PC-3 (cell line): ENCODE measurements around the gene DICER1. TPM values are rescaled to one million over a fixed set of nuclear protein-coding genes. Genes with fewer than 3 reads are reported as not detected.

ENCODE experiments used
- ATAC-seq: fragments of 200-7000 bp; cut with Tn5 transposase; 2 replicates; pipeline ENCODE4 v1.9.1; 2020; ENCODE audit warnings: mild to moderate bottlenecking, moderate library complexity
- BruUV-seq: library from RNA; stranded (reverse); fragments of 400-500 nt; replicated peaks from 2 replicates; lab custom pipeline; 2021; lab: Mats Ljungman, UMichigan
- CTCF ChIA-PET: fragments of 300-600 bp; sonication (Branson Sonifier 250); formaldehyde crosslinking; loops from one replicate; lab custom pipeline; 2022; ENCODE audit warnings: antibody characterized with exemption; lab: Charles Lee
- POLR2A ChIA-PET: fragments of 300-600 bp; sonication (Branson Sonifier 250); formaldehyde crosslinking; loops from one replicate; lab custom pipeline; 2022; ENCODE audit warnings: antibody characterized with exemption; ENCODE audit not compliant: unreplicated experiment; lab: Charles Lee
- DNase-seq: peaks from one replicate; pipeline ENCODE4 v3.0.0-alpha.2; 2015
- H2AFZ ChIP-seq: fragments of 300-600 bp; sonication (generic); 2 replicates; pipeline ENCODE4 v1.6.0; 2016; ENCODE audit warnings: antibody characterized with exemption, low read length
- H3F3A ChIP-seq: fragments of 300-600 bp; sonication (generic); one replicate; pipeline ENCODE4 v1.6.0; 2017; ENCODE audit warnings: antibody characterized with exemption, low read length, control low read depth, mild to moderate bottlenecking; ENCODE audit not compliant: unreplicated experiment
- H3K27ac ChIP-seq: fragments of 300-600 bp; sonication (generic); 2 replicates; pipeline ENCODE4 v1.5.1; 2016; ENCODE audit warnings: mild to moderate bottlenecking, low read length
- H3K27me3 ChIP-seq: fragments of 300-600 bp; sonication (generic); 2 replicates; pipeline ENCODE4 v1.6.1; 2016; ENCODE audit warnings: low read length, mixed read lengths
- H3K36me3 ChIP-seq: fragments of 300-600 bp; sonication (generic); 2 replicates; pipeline ENCODE4 v1.6.1; 2016; ENCODE audit warnings: low read depth, mixed run types, low read length, mixed read lengths
- H3K4me1 ChIP-seq: fragments of 300-600 bp; sonication (generic); 2 replicates; pipeline ENCODE4 v1.5.1; 2016; ENCODE audit warnings: low read length; ENCODE audit not compliant: insufficient read depth
- H3K4me2 ChIP-seq: fragments of 300-600 bp; sonication (generic); 2 replicates; pipeline ENCODE4 v1.6.0; 2016; ENCODE audit warnings: low read length
- H3K4me3 ChIP-seq: fragments of 300-600 bp; sonication (generic); 2 replicates; pipeline ENCODE4 v1.5.1; 2016; ENCODE audit warnings: mild to moderate bottlenecking, low read length, mixed read lengths
- H3K79me2 ChIP-seq: fragments of 300-600 bp; sonication (generic); 2 replicates; pipeline ENCODE4 v1.6.1; 2017; ENCODE audit warnings: low read length, mixed read lengths
- H3K9ac ChIP-seq: fragments of 300-600 bp; sonication (generic); 2 replicates; pipeline ENCODE4 v1.6.0; 2016; ENCODE audit warnings: mild to moderate bottlenecking, low read length
- H3K9me2 ChIP-seq: fragments of 300-600 bp; sonication (generic); replicated peaks from 2 replicates; pipeline ENCODE4 v1.6.1; 2016; ENCODE audit warnings: mixed run types, low read length, mixed read lengths
- H3K9me3 ChIP-seq: fragments of 300-600 bp; sonication (generic); 2 replicates; pipeline ENCODE4 v1.6.1; 2016; ENCODE audit warnings: low read length, mixed read lengths
- H4K20me1 ChIP-seq: fragments of 300-600 bp; sonication (generic); 2 replicates; pipeline ENCODE4 v1.6.1; 2016; ENCODE audit warnings: low read length, mixed read lengths
- EZH2 ChIP-seq: fragments of 300-600 bp; sonication (generic); IDR thresholded peaks from one replicate; pipeline ENCODE4 v1.6.1; 2017; ENCODE audit warnings: antibody characterized with exemption, mild to moderate bottlenecking, low read length; ENCODE audit not compliant: unreplicated experiment
- EZH2phosphoT487 ChIP-seq: fragments of 300-600 bp; sonication (generic); IDR thresholded peaks from 2 replicates; pipeline ENCODE4 v1.6.1; 2018; ENCODE audit warnings: mild to moderate bottlenecking, antibody characterized with exemption, low read length, borderline replicate concordance
- intact Hi-C: fragments of 100-400 bp; cut with micrococcal nuclease; formaldehyde crosslinking; loops from 2 replicates; pipeline ENCODE4 v1.9.0; 2023
- total RNA-seq: library from RNA; depleted of rRNA; stranded (reverse); fragments of >200 nt; gene quantifications from 2 replicates; pipeline ENCODE4 v1.2.3, GENCODE V29; 2014
- TF ChIP-seq, protein P1 (sequence below): fragments of 300-600 bp; sonication (generic); conservative IDR thresholded peaks from 2 replicates; pipeline ENCODE4 v1.5.1; 2017; ENCODE audit warnings: antibody characterized with exemption, low read depth, mild to moderate bottlenecking, low read length

The DICER1 gene
- total RNA-seq, 1 experiment from 2014 or later = 29.9 TPM

DNA sequence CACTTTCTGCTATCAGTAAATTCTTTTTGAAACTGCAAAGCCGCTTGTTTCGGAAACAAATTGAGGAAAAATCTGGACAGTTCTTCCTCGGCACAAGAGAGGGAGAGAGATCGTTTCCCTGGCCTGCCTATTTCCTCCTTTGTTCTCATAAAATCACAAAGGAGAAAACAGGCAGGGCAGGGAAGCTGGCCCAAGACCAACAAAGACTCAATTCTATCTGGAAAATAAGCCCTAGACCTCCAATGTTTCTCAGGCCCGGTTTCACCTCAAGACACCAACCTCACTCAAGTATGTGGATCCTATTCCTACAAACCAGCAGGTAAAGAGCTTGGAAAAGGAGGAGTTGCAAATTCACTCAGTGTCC, 19.5 kb downstream of the DICER1 start:
- Histone ChIP-seq H3K4me3 (no peak overlapping the region), H4K20me1 (0 out of 2 replicates have a peak, but pooled peaks cover 16% of the 10 kb centered on the region), H3K4me2 (no peak overlapping the region), H3K27me3 (no peaks in the 10 kb centered on the region), H3K79me2 (peaks cover 84% of the 10 kb centered on the region), H3K4me1 (peaks cover 8% of the 10 kb centered on the region; the same call in 1 of the 2 replicates), H3K27ac (no peak overlapping the region), H3F3A (no peaks in the 10 kb centered on the region), H3K9me3 (no peaks in the 10 kb centered on the region), H3K9ac (no peak overlapping the region), H3K9me2 (no peaks in the 10 kb centered on the region), H3K36me3 (peaks cover 2% of the 10 kb centered on the region), H2AFZ (no peak overlapping the region)
- intact Hi-C loops = loop anchor here (1.0 to 2.0 kb wide), 2 partner anchors 12 to 15 kb away; no protein-coding TSS in a partner anchor
- DNase-seq = peak; percentile 6
- CTCF ChIA-PET = interaction anchor here (0.6 kb wide), 1 partner anchor 26 kb away, joined by 3 read pairs; no protein-coding TSS in a partner anchor
- peak; percentile 44 for ATAC-seq
- BruUV-seq = no TSS peak
- TF ChIP-seq EZH2 = no peak
- TF ChIP-seq, protein P1, sequence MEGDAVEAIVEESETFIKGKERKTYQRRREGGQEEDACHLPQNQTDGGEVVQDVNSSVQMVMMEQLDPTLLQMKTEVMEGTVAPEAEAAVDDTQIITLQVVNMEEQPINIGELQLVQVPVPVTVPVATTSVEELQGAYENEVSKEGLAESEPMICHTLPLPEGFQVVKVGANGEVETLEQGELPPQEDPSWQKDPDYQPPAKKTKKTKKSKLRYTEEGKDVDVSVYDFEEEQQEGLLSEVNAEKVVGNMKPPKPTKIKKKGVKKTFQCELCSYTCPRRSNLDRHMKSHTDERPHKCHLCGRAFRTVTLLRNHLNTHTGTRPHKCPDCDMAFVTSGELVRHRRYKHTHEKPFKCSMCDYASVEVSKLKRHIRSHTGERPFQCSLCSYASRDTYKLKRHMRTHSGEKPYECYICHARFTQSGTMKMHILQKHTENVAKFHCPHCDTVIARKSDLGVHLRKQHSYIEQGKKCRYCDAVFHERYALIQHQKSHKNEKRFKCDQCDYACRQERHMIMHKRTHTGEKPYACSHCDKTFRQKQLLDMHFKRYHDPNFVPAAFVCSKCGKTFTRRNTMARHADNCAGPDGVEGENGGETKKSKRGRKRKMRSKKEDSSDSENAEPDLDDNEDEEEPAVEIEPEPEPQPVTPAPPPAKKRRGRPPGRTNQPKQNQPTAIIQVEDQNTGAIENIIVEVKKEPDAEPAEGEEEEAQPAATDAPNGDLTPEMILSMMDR = no peak
- TF ChIP-seq EZH2phosphoT487 = no peak
- POLR2A ChIA-PET = no interaction called here

DNA sequence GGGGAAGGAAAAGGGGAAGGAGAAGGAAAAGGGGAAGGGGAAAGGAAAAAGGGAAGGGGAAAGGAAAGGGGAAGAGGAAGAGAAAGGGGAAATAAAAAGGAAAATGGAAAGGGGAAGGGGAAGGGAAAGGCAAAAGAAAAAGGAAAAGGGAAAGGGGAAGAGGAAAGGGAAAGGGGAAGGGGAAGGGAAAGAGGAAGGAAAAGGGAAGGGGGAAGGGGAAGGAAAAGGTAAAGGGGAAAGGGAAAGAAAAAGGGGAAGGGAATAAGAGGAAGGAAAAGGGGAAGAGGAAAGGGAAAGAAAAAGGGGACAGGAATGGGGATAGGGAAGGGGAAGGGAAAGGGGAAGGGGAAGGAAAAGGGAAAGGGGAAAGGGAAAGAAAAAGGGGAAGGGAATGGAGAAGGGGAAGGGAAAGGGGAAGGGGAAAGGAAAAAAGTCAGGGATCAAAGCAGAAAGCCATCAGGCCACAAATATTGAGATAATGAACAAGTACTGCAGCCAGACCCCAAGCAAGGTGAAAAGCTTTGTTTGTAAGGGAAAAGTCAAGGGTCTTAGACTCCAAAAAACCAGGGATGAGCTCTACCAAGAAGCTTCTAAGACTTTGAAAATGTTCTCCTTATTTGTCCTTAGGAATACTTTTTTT, 20.0 kb downstream of the DICER1 start:
- Histone ChIP-seq H3K4me3 (no peak overlapping the region), H3K27ac (no peak overlapping the region), H3F3A (no peaks in the 10 kb centered on the region), H3K36me3 (peaks cover 5% of the 10 kb centered on the region), H3K9ac (no peak overlapping the region), H2AFZ (no peak overlapping the region), H3K9me3 (no peaks in the 10 kb centered on the region), H3K79me2 (peaks cover 79% of the 10 kb centered on the region), H3K4me1 (peaks cover 8% of the 10 kb centered on the region; the same call in 1 of the 2 replicates), H3K4me2 (no peak overlapping the region), H4K20me1 (0 out of 2 replicates have a peak, but pooled peaks cover 16% of the 10 kb centered on the region), H3K27me3 (no peaks in the 10 kb centered on the region), H3K9me2 (no peaks in the 10 kb centered on the region)
- POLR2A ChIA-PET = no interaction called here
- no peak for ATAC-seq
- no peak for DNase-seq
- CTCF ChIA-PET = no interaction called here
- TF ChIP-seq, protein P1 = no peak
- TF ChIP-seq EZH2phosphoT487 = no peak
- no peak for TF ChIP-seq EZH2
- BruUV-seq = no TSS peak
- intact Hi-C loops = loop anchor here (2.0 kb wide), 1 partner anchor 14 kb away; no protein-coding TSS in a partner anchor

- ChIA-PET POLR2A (no interaction called here), CTCF (no interaction called here)
- no peak overlapping the region for H3K4me3 ChIP-seq
- peaks cover 73% of the 10 kb centered on the region for H3K79me2 ChIP-seq
- H3K9me2 ChIP-seq = no peaks in the 10 kb centered on the region
- intact Hi-C loops = loop anchor here (2.0 kb wide), 1 partner anchor 14 kb away; no protein-coding TSS in a partner anchor
- H2AFZ ChIP-seq = no peak overlapping the region
- H3K9me3 ChIP-seq = no peaks in the 10 kb centered on the region
- no peak for DNase-seq
- H3K4me2 ChIP-seq = no peak overlapping the region
- BruUV-seq = no TSS peak
- TF ChIP-seq EZH2phosphoT487 (no peak), EZH2 (no peak)
- TF ChIP-seq, protein P1 = no peak
- H3F3A ChIP-seq = no peaks in the 10 kb centered on the region
- peaks cover 8% of the 10 kb centered on the region; the same call in 1 of the 2 replicates for H3K4me1 ChIP-seq
- no peak overlapping the region for H3K9ac ChIP-seq
- H3K27me3 ChIP-seq = no peaks in the 10 kb centered on the region
- no peak overlapping the region for H3K27ac ChIP-seq
- H3K36me3 ChIP-seq = peaks cover 8% of the 10 kb centered on the region
- H4K20me1 ChIP-seq = 0 out of 2 replicates have a peak, but pooled peaks cover 16% of the 10 kb centered on the region
- ATAC-seq = no peak
Observed at GRCh38 chr14:95136631-95137030, 20.7 kb downstream of the DICER1 start.
